HEK293 (cell line): ENCODE measurements around the gene HMX1.

Experiments used
- CTCF ChIA-PET: fragments of 350-600 bp; formaldehyde crosslinking; extraction: SDS; loops from one replicate; lab custom pipeline; 2021; ENCODE audit warnings: antibody characterized with exemption; lab: Yijun Ruan, JAX
- POLR2A ChIA-PET: fragments of 300-600 bp; formaldehyde crosslinking; extraction: SDS; loops from one replicate; lab custom pipeline; 2020; ENCODE audit warnings: antibody characterized with exemption, inconsistent platforms; lab: Yijun Ruan, JAX
- H3K27ac ChIP-seq: fragments of 200-500 bp; sonication (Bioruptor generic); 2 replicates; pipeline ENCODE4 v1.5.1; 2014; ENCODE audit warnings: low read depth, low read length, control low read depth, inconsistent platforms; ENCODE audit errors: extremely low read depth
- H3K36me3 ChIP-seq, 2 experiments: fragments of 200-500 bp in 1 of 2; sonication (Bioruptor generic) in 1 of 2; 1 replicate in 1 of 2; 2 replicates in 1 of 2; pipeline ENCODE4 v1.5.1; 2014 to 2017; ENCODE audit warnings: inconsistent platforms in 2 of 2, low read length in 2 of 2; ENCODE audit not compliant: control insufficient read depth in 2 of 2, insufficient read depth in 1 of 2
- H3K4me1 ChIP-seq: fragments of 200-500 bp; sonication (Bioruptor generic); 2 replicates; pipeline ENCODE4 v1.5.1; 2014; ENCODE audit warnings: mild to moderate bottlenecking, low read length, inconsistent platforms; ENCODE audit not compliant: control insufficient read depth, insufficient read depth
- H3K4me3 ChIP-seq: 2 replicates; pipeline ENCODE4 v1.5.1; 2011; ENCODE audit warnings: low read depth, mild to moderate bottlenecking, control low read depth, low read length, moderate library complexity
- H3K9me3 ChIP-seq: fragments of 200-500 bp; sonication (Bioruptor generic); 2 replicates; pipeline ENCODE4 v1.5.1; 2014; ENCODE audit warnings: low read depth, low read length, inconsistent platforms; ENCODE audit not compliant: control insufficient read depth, insufficient read depth
- GFI1B ChIP-seq: fragments of 450-650 bp; formaldehyde crosslinking; IDR thresholded peaks from 2 replicates; pipeline ENCODE4 v1.5.1; 2016; ENCODE audit warnings: missing biosample characterization, missing genetic modification characterization
- HOXA7 ChIP-seq: sonication (generic); formaldehyde crosslinking; IDR thresholded peaks from 2 replicates; pipeline ENCODE4 v1.8.1; 2022; ENCODE audit warnings: missing genetic modification reagents, borderline replicate concordance
- HOXC10 ChIP-seq: sonication (generic); formaldehyde crosslinking; IDR thresholded peaks from 2 replicates; pipeline ENCODE4 v1.8.1; 2023; ENCODE audit warnings: mild to moderate bottlenecking, missing genetic modification reagents
- KLF9 ChIP-seq: fragments of 450-650 bp; formaldehyde crosslinking; IDR thresholded peaks from 2 replicates; pipeline ENCODE4 v1.5.1; 2016; ENCODE audit warnings: missing biosample characterization, missing genetic modification characterization, low read depth
- SP2 ChIP-seq: fragments of 450-650 bp; formaldehyde crosslinking; IDR thresholded peaks from 2 replicates; pipeline ENCODE4 v1.5.1; 2016; ENCODE audit warnings: missing biosample characterization, missing genetic modification characterization
- TCF7L2 ChIP-seq: IDR thresholded peaks from 2 replicates; pipeline ENCODE4 v1.6.1; 2011; ENCODE audit warnings: low read depth, mild to moderate bottlenecking, inconsistent platforms, low read length, moderate library complexity, borderline replicate concordance
- TRIM28 ChIP-seq: IDR thresholded peaks from 2 replicates; pipeline ENCODE4 v1.6.1; 2011; ENCODE audit warnings: low read length, control low read depth, borderline replicate concordance
- ZNF132 ChIP-seq: fragments of 450-650 bp; formaldehyde crosslinking; IDR thresholded peaks from 2 replicates; pipeline ENCODE4 v1.5.1; 2017; ENCODE audit warnings: missing biosample characterization, missing genetic modification characterization, borderline replicate concordance
- ZNF157 ChIP-seq: fragments of 450-650 bp; formaldehyde crosslinking; IDR thresholded peaks from 2 replicates; pipeline ENCODE4 v1.5.1; 2016; ENCODE audit warnings: missing biosample characterization, missing genetic modification characterization
- ZNF184 ChIP-seq: fragments of 450-650 bp; IDR thresholded peaks from 2 replicates; pipeline ENCODE4 v1.5.1; 2018; ENCODE audit warnings: missing biosample characterization, mild to moderate bottlenecking, missing genetic modification characterization
- ZNF530 ChIP-seq: fragments of 450-650 bp; formaldehyde crosslinking; IDR thresholded peaks from 2 replicates; pipeline ENCODE4 v1.5.1; 2016; ENCODE audit warnings: low read depth, missing biosample characterization, missing genetic modification characterization
- ZNF623 ChIP-seq: fragments of 450-650 bp; formaldehyde crosslinking; IDR thresholded peaks from 2 replicates; pipeline ENCODE4 v1.5.1; 2016; ENCODE audit warnings: missing biosample characterization, missing genetic modification characterization
- TF ChIP-seq, protein P1 (sequence below): fragments of 450-650 bp; formaldehyde crosslinking; IDR thresholded peaks from 2 replicates; pipeline ENCODE4 v1.5.1; 2016; ENCODE audit warnings: missing biosample characterization, missing genetic modification characterization
- TF ChIP-seq, protein P2 (sequence below): IDR thresholded peaks from 2 replicates; pipeline ENCODE4 v1.6.1; 2011; ENCODE audit warnings: mild to moderate bottlenecking, low read depth, low read length, borderline replicate concordance
- TF ChIP-seq, protein P3 (sequence below): fragments of 450-650 bp; formaldehyde crosslinking; IDR thresholded peaks from 2 replicates; pipeline ENCODE4 v1.5.1; 2016; ENCODE audit warnings: missing biosample characterization, missing genetic modification characterization
- TF ChIP-seq, protein P4 (sequence below): fragments of 450-650 bp; formaldehyde crosslinking; IDR thresholded peaks from 2 replicates; pipeline ENCODE4 v1.5.1; 2016; ENCODE audit warnings: missing biosample characterization, missing genetic modification characterization

Gene HMX1

DNA sequence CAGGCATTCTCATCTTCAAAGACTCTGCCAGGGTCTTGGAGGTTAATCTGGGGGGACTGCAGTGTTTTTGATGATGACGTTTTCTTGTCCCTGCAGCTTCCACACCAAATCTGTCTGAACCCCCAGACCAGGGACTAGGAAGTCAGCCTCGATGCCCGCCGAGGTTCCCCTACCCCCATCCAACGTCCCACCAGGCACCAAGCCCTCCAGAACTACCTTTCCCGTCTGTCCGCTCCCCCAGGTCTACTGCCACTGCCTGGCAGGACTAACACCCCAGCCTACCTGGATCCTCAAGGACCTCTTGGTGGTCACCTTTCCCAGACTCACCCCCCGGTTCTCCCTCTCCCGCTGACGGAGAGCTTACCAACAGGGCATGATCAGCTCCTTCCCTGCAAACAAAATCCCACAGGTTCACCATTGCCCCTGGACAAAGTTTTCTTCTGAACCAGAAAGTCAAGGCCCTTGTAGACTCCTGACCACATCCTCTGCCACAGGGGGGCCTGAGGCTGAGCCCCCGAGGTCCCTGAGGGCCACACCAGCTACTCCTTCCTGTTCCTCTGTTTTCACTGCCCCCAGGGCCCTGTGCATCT is 40.9 kb downstream of the HMX1 start (continued):
- TF ChIP-seq, protein P1, sequence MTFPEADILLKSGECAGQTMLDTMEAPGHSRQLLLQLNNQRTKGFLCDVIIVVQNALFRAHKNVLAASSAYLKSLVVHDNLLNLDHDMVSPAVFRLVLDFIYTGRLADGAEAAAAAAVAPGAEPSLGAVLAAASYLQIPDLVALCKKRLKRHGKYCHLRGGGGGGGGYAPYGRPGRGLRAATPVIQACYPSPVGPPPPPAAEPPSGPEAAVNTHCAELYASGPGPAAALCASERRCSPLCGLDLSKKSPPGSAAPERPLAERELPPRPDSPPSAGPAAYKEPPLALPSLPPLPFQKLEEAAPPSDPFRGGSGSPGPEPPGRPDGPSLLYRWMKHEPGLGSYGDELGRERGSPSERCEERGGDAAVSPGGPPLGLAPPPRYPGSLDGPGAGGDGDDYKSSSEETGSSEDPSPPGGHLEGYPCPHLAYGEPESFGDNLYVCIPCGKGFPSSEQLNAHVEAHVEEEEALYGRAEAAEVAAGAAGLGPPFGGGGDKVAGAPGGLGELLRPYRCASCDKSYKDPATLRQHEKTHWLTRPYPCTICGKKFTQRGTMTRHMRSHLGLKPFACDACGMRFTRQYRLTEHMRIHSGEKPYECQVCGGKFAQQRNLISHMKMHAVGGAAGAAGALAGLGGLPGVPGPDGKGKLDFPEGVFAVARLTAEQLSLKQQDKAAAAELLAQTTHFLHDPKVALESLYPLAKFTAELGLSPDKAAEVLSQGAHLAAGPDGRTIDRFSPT (tag by site-specific recombination) = no peak

DNA sequence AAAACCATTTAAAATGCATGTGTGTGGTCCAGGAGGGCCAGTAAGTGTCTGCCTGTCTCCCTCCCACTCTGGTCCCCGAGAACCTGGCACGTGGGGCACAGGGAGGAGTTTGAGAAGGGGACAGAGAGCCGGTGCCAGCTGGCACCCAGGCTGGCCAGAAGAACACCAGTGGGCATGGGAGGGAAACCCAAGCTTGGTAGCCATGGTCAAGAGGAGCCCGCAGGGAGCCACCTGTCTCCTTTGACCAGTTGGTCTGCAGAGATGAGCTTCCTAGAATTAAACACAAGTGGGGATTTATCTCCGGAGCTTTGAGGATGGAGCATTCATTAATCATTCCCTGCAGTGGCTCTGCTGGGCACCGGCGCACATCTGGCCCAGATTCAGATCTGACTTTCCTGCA is 41.6 kb downstream of the HMX1 start:
- no peak overlapping the region for H3K27ac ChIP-seq
- no peaks in the 10 kb centered on the region for H3K4me1 ChIP-seq
- H3K36me3 ChIP-seq = no peaks in the 10 kb centered on the region
- TF ChIP-seq GFI1B (tag by site-specific recombination) (no peak), ZNF157 (no peak), ZNF184 (tag by site-specific recombination) (no peak), ZNF530 (no peak), TRIM28 (no peak)
- TF ChIP-seq, protein P2, sequence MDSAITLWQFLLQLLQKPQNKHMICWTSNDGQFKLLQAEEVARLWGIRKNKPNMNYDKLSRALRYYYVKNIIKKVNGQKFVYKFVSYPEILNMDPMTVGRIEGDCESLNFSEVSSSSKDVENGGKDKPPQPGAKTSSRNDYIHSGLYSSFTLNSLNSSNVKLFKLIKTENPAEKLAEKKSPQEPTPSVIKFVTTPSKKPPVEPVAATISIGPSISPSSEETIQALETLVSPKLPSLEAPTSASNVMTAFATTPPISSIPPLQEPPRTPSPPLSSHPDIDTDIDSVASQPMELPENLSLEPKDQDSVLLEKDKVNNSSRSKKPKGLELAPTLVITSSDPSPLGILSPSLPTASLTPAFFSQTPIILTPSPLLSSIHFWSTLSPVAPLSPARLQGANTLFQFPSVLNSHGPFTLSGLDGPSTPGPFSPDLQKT = no peak
- TF ChIP-seq, protein P3, sequence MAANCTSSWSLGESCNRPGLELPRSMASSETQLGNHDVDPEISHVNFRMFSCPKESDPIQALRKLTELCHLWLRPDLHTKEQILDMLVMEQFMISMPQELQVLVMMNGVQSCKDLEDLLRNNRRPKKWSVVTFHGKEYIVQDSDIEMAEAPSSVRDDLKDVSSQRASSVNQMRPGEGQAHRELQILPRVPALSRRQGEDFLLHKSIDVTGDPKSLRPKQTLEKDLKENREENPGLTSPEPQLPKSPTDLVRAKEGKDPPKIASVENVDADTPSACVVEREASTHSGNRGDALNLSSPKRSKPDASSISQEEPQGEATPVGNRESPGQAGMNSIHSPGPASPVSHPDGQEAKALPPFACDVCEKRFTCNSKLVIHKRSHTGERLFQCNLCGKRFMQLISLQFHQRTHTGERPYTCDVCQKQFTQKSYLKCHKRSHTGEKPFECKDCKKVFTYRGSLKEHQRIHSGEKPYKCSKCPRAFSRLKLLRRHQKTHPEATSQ (tag by site-specific recombination) = no peak
- POLR2A ChIA-PET = no interaction called here
- H3K4me3 ChIP-seq = no peak overlapping the region
- H3K9me3 ChIP-seq = no peaks in the 10 kb centered on the region
- CTCF ChIA-PET = no interaction called here

DNA sequence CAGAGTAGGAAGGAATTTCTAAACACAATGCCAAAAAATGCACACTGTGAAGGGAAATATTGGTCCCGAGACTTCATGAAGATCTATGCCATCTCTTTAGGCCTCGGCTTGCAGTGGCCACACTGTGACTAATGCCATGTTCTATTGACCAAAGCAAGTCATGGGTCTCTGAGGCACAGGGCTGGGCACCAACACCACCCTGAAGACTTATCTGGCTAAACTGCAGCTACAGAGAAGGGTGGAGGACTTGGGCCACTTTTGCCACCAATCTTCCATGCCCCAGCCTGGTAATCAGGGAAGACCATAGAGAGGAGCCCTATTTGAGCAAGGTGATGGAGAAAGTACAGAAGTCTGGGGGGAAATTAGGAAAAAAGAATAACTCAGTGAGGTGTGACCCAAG is 42.1 kb downstream of the HMX1 start:
- H3K27ac ChIP-seq = no peak overlapping the region
- ChIA-PET POLR2A (no interaction called here), CTCF (no interaction called here)
- H3K4me3 ChIP-seq = no peak overlapping the region
- no peaks in the 10 kb centered on the region for H3K4me1 ChIP-seq
- no peaks in the 10 kb centered on the region for H3K36me3 ChIP-seq
- TF ChIP-seq ZNF132 (no peak), KLF9 (no peak), ZNF623 (tag by site-specific recombination) (no peak), SP2 (tag by site-specific recombination) (no peak), HOXC10 (CRISPR knock-in tag) (no peak), TCF7L2 (no peak), HOXA7 (CRISPR knock-in tag) (no peak)
- TF ChIP-seq, protein P4, sequence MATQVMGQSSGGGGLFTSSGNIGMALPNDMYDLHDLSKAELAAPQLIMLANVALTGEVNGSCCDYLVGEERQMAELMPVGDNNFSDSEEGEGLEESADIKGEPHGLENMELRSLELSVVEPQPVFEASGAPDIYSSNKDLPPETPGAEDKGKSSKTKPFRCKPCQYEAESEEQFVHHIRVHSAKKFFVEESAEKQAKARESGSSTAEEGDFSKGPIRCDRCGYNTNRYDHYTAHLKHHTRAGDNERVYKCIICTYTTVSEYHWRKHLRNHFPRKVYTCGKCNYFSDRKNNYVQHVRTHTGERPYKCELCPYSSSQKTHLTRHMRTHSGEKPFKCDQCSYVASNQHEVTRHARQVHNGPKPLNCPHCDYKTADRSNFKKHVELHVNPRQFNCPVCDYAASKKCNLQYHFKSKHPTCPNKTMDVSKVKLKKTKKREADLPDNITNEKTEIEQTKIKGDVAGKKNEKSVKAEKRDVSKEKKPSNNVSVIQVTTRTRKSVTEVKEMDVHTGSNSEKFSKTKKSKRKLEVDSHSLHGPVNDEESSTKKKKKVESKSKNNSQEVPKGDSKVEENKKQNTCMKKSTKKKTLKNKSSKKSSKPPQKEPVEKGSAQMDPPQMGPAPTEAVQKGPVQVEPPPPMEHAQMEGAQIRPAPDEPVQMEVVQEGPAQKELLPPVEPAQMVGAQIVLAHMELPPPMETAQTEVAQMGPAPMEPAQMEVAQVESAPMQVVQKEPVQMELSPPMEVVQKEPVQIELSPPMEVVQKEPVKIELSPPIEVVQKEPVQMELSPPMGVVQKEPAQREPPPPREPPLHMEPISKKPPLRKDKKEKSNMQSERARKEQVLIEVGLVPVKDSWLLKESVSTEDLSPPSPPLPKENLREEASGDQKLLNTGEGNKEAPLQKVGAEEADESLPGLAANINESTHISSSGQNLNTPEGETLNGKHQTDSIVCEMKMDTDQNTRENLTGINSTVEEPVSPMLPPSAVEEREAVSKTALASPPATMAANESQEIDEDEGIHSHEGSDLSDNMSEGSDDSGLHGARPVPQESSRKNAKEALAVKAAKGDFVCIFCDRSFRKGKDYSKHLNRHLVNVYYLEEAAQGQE = no peak
- H3K9me3 ChIP-seq = no peaks in the 10 kb centered on the region
